HG03095 (cell line): ENCODE measurements around the gene ARHGAP10.
"Not testable (repeated sequence)": the region's sequence is repeated elsewhere in the genome, so short reads cannot be mapped to it uniquely, and the experiment has no call there.

ENCODE experiments used
- ATAC-seq: cut with Tn5 transposase; IDR thresholded peaks from one replicate; pipeline ENCODE4 v1.9.1; 2021; ENCODE audit warnings: moderate library complexity; ENCODE audit not compliant: unreplicated experiment

The ARHGAP10 gene

GRCh38 chr4:148083073-148083472 is 351.2 kb downstream of the ARHGAP10 start:
- not testable (repeated sequence) for ATAC-seq

- ATAC-seq, result no peak
Measured at GRCh38 chr4:148089624-148090023, 357.7 kb downstream of the ARHGAP10 start.

DNA sequence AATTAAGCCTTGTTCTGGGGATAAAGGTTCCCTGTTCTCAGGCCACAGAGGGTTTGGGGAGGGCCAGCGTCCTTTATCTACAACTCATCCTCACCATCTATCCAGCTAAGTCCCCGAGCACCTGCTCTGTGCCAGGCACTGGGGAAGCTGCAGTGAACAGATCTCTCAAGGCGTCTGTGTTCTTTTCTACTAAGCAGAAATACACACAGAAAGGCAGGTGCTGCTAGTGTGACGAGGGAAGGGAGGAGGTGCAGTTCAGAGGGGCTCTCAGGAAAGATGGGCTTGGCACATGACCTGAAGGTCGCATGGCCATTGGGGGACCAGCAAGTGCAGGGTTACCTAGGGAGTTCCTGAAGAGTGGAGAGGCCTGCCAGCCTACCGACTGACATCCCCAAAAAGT is 358.1 kb downstream of the ARHGAP10 start:
- no peak for ATAC-seq

DNA sequence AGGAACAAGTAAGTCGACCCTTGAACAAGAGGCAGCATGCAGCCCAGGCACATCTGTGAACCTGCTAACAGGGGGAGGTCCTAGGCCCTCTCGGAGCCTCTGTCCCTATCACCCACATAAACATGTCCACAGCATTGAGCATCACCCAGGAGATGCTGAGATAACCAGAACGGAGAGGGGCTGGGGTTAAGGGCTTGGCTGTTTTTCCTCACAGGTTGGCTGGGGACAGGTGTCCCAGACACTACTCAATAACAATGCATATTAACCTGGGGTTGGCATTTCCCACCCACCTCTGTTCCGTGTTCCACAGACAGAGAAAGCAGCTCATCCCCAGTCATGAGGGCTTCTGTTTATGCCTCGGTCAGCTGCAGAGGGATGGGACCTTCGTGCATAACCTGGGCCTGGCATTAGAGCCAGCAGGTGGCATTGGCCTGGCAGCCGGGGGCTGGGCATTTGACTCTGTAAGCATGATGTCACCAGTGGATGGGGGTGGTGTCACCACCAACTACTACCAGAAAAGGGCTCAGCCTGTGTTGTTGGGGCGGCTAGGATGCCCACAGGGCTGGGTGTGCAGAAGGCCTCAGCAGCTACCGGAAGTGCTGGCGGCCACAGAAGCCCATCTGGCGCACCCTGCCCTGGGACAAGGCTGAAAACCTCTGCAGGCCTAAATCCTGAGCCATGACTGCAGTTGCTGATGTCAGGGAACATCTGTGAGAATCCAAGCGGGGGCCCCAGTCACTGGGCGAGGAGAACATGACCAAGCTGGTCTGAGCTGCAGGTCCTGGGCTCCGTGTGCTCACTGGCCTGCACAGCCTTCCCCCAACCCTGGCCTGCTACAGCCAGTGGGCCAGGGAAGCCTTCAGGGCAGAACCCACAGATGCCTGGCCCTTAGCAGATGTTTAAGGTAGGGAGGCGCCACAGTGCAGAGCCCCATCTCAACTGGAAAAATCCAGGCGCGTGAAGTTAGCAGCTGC is 358.9 kb downstream of the ARHGAP10 start:
- ATAC-seq, result no peak

DNA sequence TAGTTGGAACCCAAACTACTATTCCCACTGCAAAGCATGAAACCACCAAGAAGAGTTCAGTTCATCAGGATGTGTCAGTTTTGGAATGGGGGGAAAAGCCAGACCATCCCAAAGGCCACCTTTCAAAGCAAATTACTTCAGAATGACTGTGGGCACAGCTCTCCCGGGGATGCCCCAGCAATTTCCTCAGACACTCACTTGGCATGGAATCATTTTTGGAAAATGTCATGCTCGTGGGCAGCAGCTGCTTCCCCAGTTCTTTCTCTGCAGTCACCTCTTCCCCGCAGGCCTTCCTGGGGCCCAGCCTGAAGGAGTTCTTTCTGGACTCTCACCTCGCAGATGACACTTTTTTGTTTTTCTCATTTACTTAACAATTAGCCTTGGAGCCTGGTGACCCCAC is 360.0 kb downstream of the ARHGAP10 start:
- ATAC-seq, result no peak

GRCh38 chr4:148092316-148093014 is 360.6 kb downstream of the ARHGAP10 start:
- no peak for ATAC-seq

DNA sequence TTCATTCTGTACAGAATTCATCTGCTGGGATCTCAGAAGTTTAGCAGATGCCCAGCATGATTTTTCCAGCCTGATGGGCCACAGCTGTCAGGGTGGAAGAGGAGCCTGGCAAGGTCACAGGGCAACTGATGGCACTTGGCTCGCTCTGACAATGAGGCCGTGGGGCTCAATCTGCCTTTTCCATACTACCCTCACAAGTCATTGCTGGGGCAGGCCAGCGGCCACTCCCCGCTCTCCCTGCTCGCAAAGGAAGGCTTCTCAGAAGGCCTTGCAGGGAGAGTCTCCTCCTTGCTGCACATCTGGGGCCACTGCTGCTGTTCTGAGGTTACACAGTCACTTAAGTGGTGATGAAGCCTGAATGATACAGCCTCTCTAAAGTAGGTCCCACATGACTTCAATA is 361.2 kb downstream of the ARHGAP10 start:
- no peak for ATAC-seq

GRCh38 chr4:148094149-148094548 is 362.3 kb downstream of the ARHGAP10 start:
- ATAC-seq, result no peak

DNA sequence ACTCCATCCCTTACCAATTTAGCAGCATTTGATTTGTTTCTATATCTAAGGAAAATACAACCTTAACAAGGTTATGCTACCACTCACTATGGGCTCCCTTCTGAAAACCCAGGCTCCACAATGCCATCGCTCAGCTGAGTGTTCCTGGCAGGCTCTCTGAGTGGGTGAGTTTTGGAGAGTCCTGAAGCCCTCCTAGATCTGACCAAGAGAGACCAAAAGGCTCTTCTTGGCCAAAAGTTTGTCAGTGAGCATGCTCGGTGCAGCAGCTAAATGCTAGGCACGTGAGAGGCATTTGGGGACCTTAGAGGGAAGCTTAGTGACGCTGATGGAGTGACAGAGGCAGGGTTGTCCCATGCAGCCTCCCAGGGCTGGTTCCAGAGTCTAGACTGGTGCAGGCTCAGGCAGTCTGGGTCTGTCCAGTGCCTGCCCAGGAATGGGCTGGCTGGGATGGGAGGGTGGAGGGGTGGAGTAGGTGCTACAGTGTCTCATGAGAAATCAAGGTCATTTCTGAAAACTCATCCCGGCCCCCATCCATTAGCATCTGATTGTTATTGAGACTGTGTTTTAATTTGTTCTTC is 363.5 kb downstream of the ARHGAP10 start:
- no peak for ATAC-seq

DNA sequence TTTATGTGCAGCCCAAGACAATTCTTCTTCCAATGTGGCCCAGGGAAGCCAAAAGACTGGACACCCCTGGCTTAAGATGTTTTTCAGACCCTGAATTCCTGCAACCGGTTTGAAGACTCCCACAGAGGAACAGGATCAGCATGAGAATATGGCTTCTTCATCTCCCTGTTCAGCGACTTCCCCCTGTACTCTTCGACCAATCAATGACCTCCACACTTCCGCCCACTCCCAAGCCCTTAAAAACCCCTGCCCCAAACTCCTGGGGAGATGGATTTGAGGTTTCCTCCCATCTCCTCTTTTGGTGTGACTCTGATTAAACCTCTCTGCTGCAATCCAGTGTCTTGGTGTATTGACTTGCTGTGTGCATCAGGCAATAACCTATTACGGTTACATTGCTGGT is 365.9 kb downstream of the ARHGAP10 start:
- no peak for ATAC-seq

DNA sequence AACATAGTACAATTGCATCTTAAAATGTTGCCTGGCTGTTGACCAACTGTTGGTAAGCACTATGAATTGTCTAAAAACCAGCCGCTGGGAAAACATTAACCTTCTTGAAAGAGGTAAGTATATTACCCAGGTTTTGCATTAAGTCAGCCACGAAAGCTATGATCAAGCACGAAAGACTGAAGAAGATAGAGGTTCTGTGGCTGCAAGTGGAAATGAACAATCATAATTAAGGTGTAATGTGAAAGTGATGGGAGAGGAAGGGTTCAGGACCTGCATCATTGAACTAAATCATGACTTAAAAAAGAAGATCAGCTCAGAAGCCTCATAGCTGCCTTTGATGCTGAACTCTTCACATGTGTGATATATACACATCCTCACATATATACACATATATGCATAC is 369.3 kb downstream of the ARHGAP10 start:
- no peak for ATAC-seq

- ATAC-seq, result no peak
Measured at GRCh38 chr4:148101790-148102189, 369.9 kb downstream of the ARHGAP10 start.

DNA sequence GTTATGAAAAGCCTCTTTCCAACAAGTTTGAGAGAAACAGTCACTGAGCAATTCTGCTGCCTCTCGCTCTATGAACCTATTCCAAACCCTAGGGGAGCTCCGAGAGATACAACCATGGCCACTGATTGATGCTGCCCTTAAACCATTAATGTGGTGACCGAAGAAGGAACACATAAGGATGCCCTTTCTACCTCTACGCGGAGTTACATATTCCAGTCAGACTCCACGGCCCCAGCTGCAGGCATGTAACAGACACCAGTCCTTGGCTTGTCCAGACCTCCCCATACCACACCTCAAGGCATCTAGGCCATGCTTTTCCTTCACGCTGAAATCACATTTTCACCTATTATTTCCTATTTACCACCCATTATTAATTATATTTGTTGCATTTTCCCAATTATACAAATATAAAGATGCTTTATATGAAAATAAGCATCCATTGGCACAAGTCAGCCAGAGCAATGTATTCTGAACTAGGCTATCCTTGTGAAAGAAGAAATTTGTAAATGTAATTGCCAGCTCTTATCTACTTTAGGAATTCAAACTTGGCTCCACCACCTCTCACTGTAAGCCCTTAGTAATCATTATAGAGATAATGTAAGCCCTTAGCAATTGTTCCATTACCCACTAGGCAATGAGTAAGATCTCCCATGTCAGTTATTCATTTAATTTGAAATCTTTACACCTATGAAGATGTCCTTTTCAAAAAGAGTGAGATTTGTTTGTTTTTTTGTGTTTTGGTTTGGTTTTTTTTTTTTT is 371.9 kb downstream of the ARHGAP10 start:
- ATAC-seq, result no peak

DNA sequence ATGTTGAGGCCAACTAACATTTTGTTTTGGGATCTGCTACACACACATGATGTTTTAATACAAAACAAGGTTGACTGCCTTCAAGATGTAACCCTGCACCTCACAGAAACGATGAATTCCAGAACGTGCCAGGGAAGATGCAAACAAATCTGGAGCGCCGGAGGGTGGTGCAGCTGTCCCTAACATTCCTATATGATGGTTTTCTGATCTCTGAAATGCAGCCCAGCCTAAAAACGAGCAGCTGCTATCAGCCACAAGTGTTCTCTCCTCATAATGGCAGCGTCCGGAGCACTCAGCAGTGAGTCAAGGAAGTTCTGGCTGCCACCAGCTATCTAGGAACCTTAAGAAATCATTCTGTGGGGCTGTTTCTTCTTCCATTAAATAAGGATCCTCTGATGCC is 376.9 kb downstream of the ARHGAP10 start:
- no peak for ATAC-seq

GRCh38 chr4:148109216-148109615 is 377.3 kb downstream of the ARHGAP10 start:
- ATAC-seq, result no peak

DNA sequence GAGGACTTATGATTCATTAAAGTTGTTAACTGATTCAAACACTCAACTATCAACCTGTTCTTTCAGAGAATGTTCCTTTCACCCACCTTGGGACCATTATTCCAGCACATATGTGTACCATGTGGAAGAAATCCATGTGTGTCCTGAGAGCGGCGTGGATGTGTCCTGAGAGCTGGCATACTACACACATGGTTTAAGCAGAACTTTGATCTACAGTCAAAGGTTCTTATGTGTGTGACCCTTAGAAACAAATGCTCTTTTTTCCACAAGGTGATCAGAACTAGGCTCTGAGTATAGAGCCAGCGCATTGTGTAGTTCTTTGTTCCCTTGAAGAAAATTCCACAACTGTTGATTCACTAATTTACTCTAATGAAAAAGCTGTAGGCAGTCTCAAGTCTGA is 378.3 kb downstream of the ARHGAP10 start:
- ATAC-seq, result no peak

GRCh38 chr4:148112231-148112982 is 380.5 kb downstream of the ARHGAP10 start:
- no peak for ATAC-seq

GRCh38 chr4:148114436-148114835 is 382.5 kb downstream of the ARHGAP10 start:
- ATAC-seq, result no peak

DNA sequence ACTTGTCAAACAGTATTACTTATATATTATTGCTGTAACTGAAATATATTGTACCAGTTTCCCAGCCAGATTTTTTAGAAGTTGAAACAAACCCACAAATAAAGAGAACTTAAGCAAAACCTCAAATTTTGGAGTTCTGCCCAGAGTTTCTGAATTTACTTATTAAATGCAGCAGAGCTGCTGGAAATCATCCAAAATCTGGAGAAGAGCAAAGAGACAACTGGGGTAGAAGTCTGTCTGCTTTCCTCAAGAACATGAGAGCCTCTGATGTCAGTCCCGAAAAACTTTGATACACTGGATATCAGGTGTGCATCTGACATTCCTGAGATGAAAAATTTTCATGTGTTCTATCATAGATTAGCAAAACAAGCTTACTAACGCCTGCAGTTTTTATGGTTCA is 384.4 kb downstream of the ARHGAP10 start:
- ATAC-seq, result no peak

DNA sequence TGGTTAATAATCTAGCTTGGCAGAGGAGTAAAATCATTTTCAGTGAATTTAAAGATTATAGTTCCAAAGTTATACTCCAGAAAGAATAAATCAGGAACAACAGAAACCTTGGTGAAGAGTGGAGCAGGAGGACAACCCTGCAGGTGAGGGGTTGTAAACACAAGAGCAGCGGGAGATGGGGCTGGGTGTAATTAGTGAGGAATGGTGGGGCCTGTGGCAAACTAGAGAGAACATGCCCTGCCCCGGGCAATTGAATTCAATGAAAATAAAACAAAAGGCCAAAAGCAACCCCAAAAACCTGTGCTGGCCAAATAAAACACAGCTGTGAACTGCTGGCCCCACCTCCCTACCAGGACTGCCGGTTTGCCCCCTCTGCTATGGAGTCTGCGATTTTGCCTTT is 385.1 kb downstream of the ARHGAP10 start:
- no peak for ATAC-seq
